Esophagus squamous epithelium (tissue), 4 donors: ENCODE measurements around the gene DAB2IP.

Experiments
- POLR2A ChIP-seq, 4 donors: fragments of 450-650 bp; IDR thresholded peaks; one replicate each; pipeline ENCODE4 v1.6.1; 2017; ENCODE audit warnings: antibody characterized with exemption in 4 of 4, mild to moderate bottlenecking in 4 of 4, moderate library complexity in 3 of 4
- TF ChIP-seq, protein P1 (sequence below), 6 experiments: fragments of 450-650 bp in 4 of 6; fragments of 200-600 bp in 2 of 6; sonication (generic) in 2 of 6; IDR thresholded peaks; one replicate each; pipeline ENCODE4 v1.5.1; 2016 to 2019; ENCODE audit warnings: antibody characterized with exemption in 6 of 6, mild to moderate bottlenecking in 4 of 6, moderate library complexity in 4 of 6

DNA sequence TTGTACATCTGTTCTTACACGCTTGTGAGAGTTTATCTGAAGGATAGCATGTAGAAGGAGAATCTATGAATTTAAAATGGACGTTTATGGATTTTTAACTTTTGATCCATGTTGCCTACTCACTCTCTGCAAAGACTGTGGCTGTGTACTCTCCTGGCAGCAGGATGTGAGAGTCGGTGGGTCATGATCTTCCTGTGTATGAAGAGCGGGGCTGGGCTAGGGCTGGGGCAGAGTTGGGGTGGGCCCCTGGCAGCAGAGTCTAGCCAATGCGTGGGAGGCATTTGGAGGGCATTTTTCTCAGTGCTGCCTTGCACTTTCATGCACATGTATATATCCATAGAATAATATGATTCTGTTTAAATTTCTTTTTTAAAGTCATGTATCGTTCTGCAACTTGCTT lies 24.0 kb upstream of the DAB2IP start:
- TF ChIP-seq POLR2A (IDR thresholded peaks at IDR 0.05): no peak
- TF ChIP-seq, protein P1, sequence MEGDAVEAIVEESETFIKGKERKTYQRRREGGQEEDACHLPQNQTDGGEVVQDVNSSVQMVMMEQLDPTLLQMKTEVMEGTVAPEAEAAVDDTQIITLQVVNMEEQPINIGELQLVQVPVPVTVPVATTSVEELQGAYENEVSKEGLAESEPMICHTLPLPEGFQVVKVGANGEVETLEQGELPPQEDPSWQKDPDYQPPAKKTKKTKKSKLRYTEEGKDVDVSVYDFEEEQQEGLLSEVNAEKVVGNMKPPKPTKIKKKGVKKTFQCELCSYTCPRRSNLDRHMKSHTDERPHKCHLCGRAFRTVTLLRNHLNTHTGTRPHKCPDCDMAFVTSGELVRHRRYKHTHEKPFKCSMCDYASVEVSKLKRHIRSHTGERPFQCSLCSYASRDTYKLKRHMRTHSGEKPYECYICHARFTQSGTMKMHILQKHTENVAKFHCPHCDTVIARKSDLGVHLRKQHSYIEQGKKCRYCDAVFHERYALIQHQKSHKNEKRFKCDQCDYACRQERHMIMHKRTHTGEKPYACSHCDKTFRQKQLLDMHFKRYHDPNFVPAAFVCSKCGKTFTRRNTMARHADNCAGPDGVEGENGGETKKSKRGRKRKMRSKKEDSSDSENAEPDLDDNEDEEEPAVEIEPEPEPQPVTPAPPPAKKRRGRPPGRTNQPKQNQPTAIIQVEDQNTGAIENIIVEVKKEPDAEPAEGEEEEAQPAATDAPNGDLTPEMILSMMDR (IDR thresholded peaks at IDR 0.05): no peak
